K562 (cell line): ENCODE measurements around the gene PLPP1. TPM values are rescaled to one million over a fixed set of nuclear protein-coding genes. Genes with fewer than 3 reads are reported as not detected.
A peak's percentile ranks its signal among the peaks of the same experiment; 100 is the strongest.

Experiments
- ATAC-seq: fragments of 200-7000 bp; cut with Tn5 transposase; 3 replicates; pipeline ENCODE4 v1.9.1; 2020; ENCODE audit warnings: moderate library complexity
- BruUV-seq: library from RNA; stranded (reverse); fragments of 400-500 nt; replicated peaks from 2 replicates; lab custom pipeline; 2021; lab: Mats Ljungman, UMichigan
- CTCF ChIA-PET: fragments of 300-600 bp; formaldehyde crosslinking; extraction: SDS; loops from one replicate; lab custom pipeline; 2021; ENCODE audit warnings: low intra/inter-chr PET ratio; lab: Yijun Ruan, JAX
- POLR2A ChIA-PET: fragments of 300-600, 350-650 bp; sonication (Branson Sonifier 250); formaldehyde crosslinking; extraction: SDS; loops from one replicate; lab custom pipeline; 2021; ENCODE audit warnings: antibody characterized with exemption, inconsistent platforms; lab: Yijun Ruan, JAX
- DNase-seq, 4 experiments: peaks; one replicate each; pipeline versions ENCODE4 v3.0.0 to v3.0.0-alpha.2; 2011 to 2018; ENCODE audit warnings: low spot score in 3 of 4, mixed read lengths in 3 of 4; ENCODE audit errors: extremely low read depth in 1 of 4
- FAIRE-seq: peaks from 2 replicates; lab custom pipeline; 2011; peaks lifted over from hg19 to GRCh38; lab: Jason Lieb, UNC
- H2AFZ ChIP-seq: 2 replicates; pipeline ENCODE4 v1.6.0; 2011; ENCODE audit warnings: low read depth, low read length, control low read depth, inconsistent platforms
- H3K27ac ChIP-seq: fragments of 200-600 bp; 3 replicates; pipeline ENCODE4 v1.8.0; 2011; ENCODE audit warnings: low read depth, mild to moderate bottlenecking, control low read depth, inconsistent platforms, low read length, moderate library complexity, mixed read lengths; ENCODE audit errors: extremely low read depth
- H3K27me3 ChIP-seq, 2 experiments: fragments of 300-600 bp in 1 of 2; 2 replicates in 1 of 2; 3 replicates in 1 of 2; pipeline versions ENCODE4 v1.6.0 to v1.8.0; 2011; ENCODE audit warnings: inconsistent platforms in 2 of 2, low read length in 2 of 2, mild to moderate bottlenecking in 1 of 2, mixed read lengths in 1 of 2, moderate library complexity in 1 of 2; ENCODE audit not compliant: control insufficient read depth in 2 of 2, insufficient read depth in 2 of 2
- H3K36me3 ChIP-seq: fragments of 300-600 bp; 3 replicates; pipeline ENCODE4 v1.8.0; 2011; ENCODE audit warnings: mild to moderate bottlenecking, low read length, inconsistent platforms; ENCODE audit not compliant: control insufficient read depth, insufficient read depth
- H3K4me1 ChIP-seq, 2 experiments: fragments of 200-600 bp in 1 of 2; replicated peaks in 1 of 2; 2 replicates in 1 of 2; 3 replicates in 1 of 2; pipeline versions ENCODE4 v1.5.1 to v1.8.0; 2011; ENCODE audit warnings: inconsistent platforms in 2 of 2, low read length in 2 of 2, mild to moderate bottlenecking in 1 of 2, mixed read lengths in 1 of 2, moderate library complexity in 1 of 2; ENCODE audit not compliant: control insufficient read depth in 2 of 2, insufficient read depth in 2 of 2
- H3K4me2 ChIP-seq: 2 replicates; pipeline ENCODE4 v1.6.1; 2011; ENCODE audit warnings: low read length, control low read depth, inconsistent platforms, mixed read lengths; ENCODE audit not compliant: insufficient read depth
- H3K4me3 ChIP-seq: fragments of 200-600 bp; sonication (generic), shearing (Covaris generic); 2 replicates; pipeline ENCODE4 v1.5.1; 2016; ENCODE audit warnings: control low read depth, inconsistent platforms
- H3K79me2 ChIP-seq: fragments of 200-600 bp; 3 replicates; pipeline ENCODE4 v1.8.0; 2011; ENCODE audit warnings: low read length, inconsistent platforms; ENCODE audit not compliant: control insufficient read depth, insufficient read depth
- H3K9ac ChIP-seq, 2 experiments: 2 replicates each; pipeline versions ENCODE4 v1.6.0 to v1.6.1; 2011; ENCODE audit warnings: low read depth in 2 of 2, low read length in 2 of 2, control low read depth in 1 of 2, inconsistent platforms in 1 of 2, mild to moderate bottlenecking in 1 of 2, mixed read lengths in 1 of 2; ENCODE audit not compliant: insufficient read depth in 1 of 2
- H3K9me1 ChIP-seq: one replicate; pipeline ENCODE4 v1.6.0; 2011; ENCODE audit warnings: inconsistent platforms, mild to moderate bottlenecking, low read length, moderate library complexity; ENCODE audit not compliant: control insufficient read depth, insufficient read depth
- H3K9me3 ChIP-seq: replicated peaks from 2 replicates; pipeline ENCODE4 v1.5.1; 2011; ENCODE audit warnings: low read depth, low read length, inconsistent platforms; ENCODE audit not compliant: control insufficient read depth, insufficient read depth
- H4K20me1 ChIP-seq: replicated peaks from 2 replicates; pipeline ENCODE4 v1.6.1; 2011; ENCODE audit warnings: low read length, inconsistent platforms, mixed read lengths; ENCODE audit not compliant: control insufficient read depth, insufficient read depth
- BRF2 ChIP-seq: IDR thresholded peaks from 3 replicates; pipeline ENCODE4 v1.6.1; 2011; ENCODE audit warnings: borderline replicate concordance, mild to moderate bottlenecking; ENCODE audit not compliant: insufficient read length, insufficient read depth
- CBX2 ChIP-seq: fragments of 200-600 bp; sonication (generic); IDR thresholded peaks from one replicate; pipeline ENCODE4 v1.6.1; 2012; ENCODE audit warnings: mild to moderate bottlenecking, low read length, inconsistent platforms; ENCODE audit not compliant: insufficient read depth, poor library complexity, severe bottlenecking
- CREB5 ChIP-seq: fragments of 250-450 bp; sonication (Bioruptor Pico); IDR thresholded peaks from 2 replicates; pipeline ENCODE4 v1.5.0; 2020; ENCODE audit warnings: mild to moderate bottlenecking
- WGBS: fragments of 100-300 bp; shearing (Covaris generic); methylation state at CpG from one replicate; pipeline ENCODE4 v1.1.6; 2016; ENCODE audit warnings: low coverage, mixed read lengths; ENCODE audit not compliant: insufficient coverage; ENCODE audit errors: missing lambda C conversion rate; 5-methylcytosine and 5-hydroxymethylcytosine counted together
- in situ Hi-C: fragments of 300-500 bp; cut with MboI; formaldehyde crosslinking; loops from 4 replicates; pipeline ENCODE4 v1.15.0; 2018; ENCODE audit warnings: inconsistent platforms, mixed read lengths
- intact Hi-C: fragments of 100-400 bp; cut with micrococcal nuclease; formaldehyde crosslinking; loops from 2 replicates; pipeline ENCODE4 v1.14.2; 2022
- polyA plus RNA-seq, 8 experiments: library from polyadenylated mRNA; depleted of rRNA in 4 of 8; stranded (reverse) in 5 of 8; unstranded in 3 of 8; fragments of >200 nt; fragmentation: Nextera tagmentation in 2 of 8; fragmentation: Illumina TruSeq in 1 of 8; extraction: Ambion mirVana in 2 of 8; extraction: Trizol in 1 of 8; gene quantifications; 2 replicates each; pipeline versions ENCODE4 v1.2.1 to v1.2.3, GENCODE V29; 2011 to 2014; ENCODE audit warnings: inconsistent platforms in 1 of 8, missing spikeins in 1 of 8
- total RNA-seq, 7 experiments: library from RNA; depleted of rRNA in 6 of 7; stranded (reverse); fragments of >200 nt in 6 of 7; fragmentation: Illumina TruSeq in 2 of 7; extraction: Trizol in 2 of 7; gene quantifications; 2 replicates each; pipeline versions ENCODE4 v1.2.1 to v1.2.3, GENCODE V29; 2011 to 2021; ENCODE audit warnings: low replicate concordance in 1 of 7
- TF ChIP-seq, protein P1 (sequence below): sonication (generic); formaldehyde crosslinking; IDR thresholded peaks from 2 replicates; pipeline ENCODE4 v1.8.1; 2022; ENCODE audit warnings: missing genetic modification reagents
- TF ChIP-seq, protein P2 (sequence below): sonication (generic); formaldehyde crosslinking; IDR thresholded peaks from 2 replicates; pipeline ENCODE4 v1.9.0; 2022; ENCODE audit warnings: mild to moderate bottlenecking, missing genetic modification reagents

PLPP1 gene
- total and polyA plus RNA-seq, 9 of the 15 experiments (the other 6 are each of a cell fraction or from before 2014, with no cell fraction given), result 0.04 to 0.24 (median 0.04) TPM; not detected in 6

DNA sequence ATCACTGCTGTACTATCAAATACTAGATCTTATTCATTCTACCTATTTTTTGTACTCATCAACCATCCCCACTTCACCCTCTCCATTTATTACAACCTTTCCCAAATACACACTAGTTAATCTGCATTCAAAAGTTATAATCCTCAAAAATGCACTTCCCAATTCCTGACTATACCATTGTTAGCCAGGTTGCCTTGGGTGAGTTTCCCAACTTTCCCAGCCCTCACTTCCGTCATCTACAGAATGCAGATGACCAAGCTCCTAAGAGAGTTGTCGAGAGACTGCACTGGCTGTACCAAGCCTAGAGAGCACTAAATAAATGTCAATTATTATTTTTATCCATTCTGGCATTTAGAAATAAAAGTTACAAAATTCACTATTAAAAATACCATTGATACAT is 11.5 kb downstream of the PLPP1 start (continued):
- TF ChIP-seq, protein P1, sequence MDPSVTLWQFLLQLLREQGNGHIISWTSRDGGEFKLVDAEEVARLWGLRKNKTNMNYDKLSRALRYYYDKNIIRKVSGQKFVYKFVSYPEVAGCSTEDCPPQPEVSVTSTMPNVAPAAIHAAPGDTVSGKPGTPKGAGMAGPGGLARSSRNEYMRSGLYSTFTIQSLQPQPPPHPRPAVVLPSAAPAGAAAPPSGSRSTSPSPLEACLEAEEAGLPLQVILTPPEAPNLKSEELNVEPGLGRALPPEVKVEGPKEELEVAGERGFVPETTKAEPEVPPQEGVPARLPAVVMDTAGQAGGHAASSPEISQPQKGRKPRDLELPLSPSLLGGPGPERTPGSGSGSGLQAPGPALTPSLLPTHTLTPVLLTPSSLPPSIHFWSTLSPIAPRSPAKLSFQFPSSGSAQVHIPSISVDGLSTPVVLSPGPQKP, result no peak
- TF ChIP-seq CREB5, result no peak
- TF ChIP-seq BRF2, result no peak

GRCh38 chr5:55521881-55522280 is 12.9 kb downstream of the PLPP1 start:
- H3K36me3 ChIP-seq, result no peaks in the 10 kb centered on the region
- H3K27me3 ChIP-seq, result peaks cover 0 to 18% of the 10 kb centered on the region in 2 experiments; a peak in 3 of 5 replicates
- H4K20me1 ChIP-seq, result no peaks in the 10 kb centered on the region
- intact Hi-C loops (no loop called here), in situ Hi-C loops (no loop called here)
- no peak for FAIRE-seq
- H3K9me3 ChIP-seq, result no peaks in the 10 kb centered on the region
- no TSS peak for BruUV-seq
- H3K9ac ChIP-seq, result no peak overlapping the region
- ChIA-PET CTCF (no interaction called here), POLR2A (interaction anchor here (0.7 to 1.2 kb wide), 2 partner anchors 13 to 684 kb away, joined by 3 to 4 read pairs; partner anchors contain the start of gene PLPP1)
- no peak for ATAC-seq
- 0% methylated on average over 5 of the region's 5 CpGs for WGBS
- no peaks in the 10 kb centered on the region for H3K9me1 ChIP-seq
- no peaks in the 10 kb centered on the region for H3K79me2 ChIP-seq
- no peak overlapping the region for H3K27ac ChIP-seq
- no peak for DNase-seq
- H3K4me2 ChIP-seq, result no peak overlapping the region
- no peak overlapping the region for H2AFZ ChIP-seq
- TF ChIP-seq, protein P2, sequence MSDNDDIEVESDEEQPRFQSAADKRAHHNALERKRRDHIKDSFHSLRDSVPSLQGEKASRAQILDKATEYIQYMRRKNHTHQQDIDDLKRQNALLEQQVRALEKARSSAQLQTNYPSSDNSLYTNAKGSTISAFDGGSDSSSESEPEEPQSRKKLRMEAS (CRISPR knock-in tag), result no peak
- TF ChIP-seq CBX2, result peak; percentile 33
- no peak overlapping the region for H3K4me3 ChIP-seq
- H3K4me1 ChIP-seq, result no peaks in the 10 kb centered on the region
